Hematopoietic multipotent progenitor cell treated with erythropoietin and hydrocortisone succinate and interleukin-3 and kit ligand, for 17 days (in vitro differentiated cells): Measurements from ENCODE around the gene PTPRN2.

Source experiments
- DNase-seq: peaks from one replicate; pipeline ENCODE4 v3.0.0-alpha.2; 2015; ENCODE audit warnings: low spot score

The PTPRN2 gene

GRCh38 chr7:157974678-157975230 is 612.9 kb downstream of the PTPRN2 start:
- DNase-seq: no peak

- no peak for DNase-seq
These were observed 613.5 kb downstream of the PTPRN2 start for GRCh38 chr7:157973971-157974677.

DNA sequence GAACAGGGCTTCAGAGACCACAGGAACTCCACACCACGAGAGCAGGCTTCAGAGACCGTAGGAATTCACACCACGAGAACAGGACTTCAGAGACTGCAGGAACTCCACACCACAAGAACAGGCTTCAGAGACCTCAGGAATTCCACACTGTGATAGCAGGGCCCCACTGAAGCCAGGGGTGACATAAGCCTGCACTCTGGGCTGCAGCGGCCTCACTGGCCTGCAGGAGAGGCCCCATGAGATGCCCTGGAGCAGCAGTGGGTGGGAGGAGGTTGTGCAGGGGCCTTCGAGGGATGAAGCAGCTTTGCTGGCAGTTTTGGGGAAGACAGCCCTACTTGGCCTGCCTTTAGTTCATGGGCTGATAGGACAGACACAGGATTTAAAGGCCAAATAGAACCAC is 614.7 kb downstream of the PTPRN2 start:
- DNase-seq: no peak

GRCh38 chr7:157971501-157971900 is 616.1 kb downstream of the PTPRN2 start:
- no peak for DNase-seq

GRCh38 chr7:157970744-157971143 is 616.9 kb downstream of the PTPRN2 start:
- DNase-seq: no peak

DNA sequence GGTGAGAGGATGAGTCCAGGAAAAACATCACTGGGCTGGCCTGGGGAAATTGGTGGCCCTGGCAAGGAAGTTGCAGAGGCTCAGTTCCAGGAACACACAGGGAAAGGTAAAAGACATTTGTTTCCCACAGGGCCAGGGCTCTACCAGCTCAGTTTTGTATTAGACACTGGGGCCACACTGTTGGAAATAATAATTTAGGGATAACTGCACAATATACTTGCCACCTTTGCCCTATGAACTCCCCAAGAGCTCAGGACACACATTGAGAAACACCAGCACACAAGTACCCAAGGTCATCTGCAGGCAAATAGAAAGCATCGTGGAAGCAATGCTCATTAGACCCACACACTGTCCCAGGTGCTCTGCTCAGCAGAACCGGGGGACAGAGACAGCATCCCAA is 617.6 kb downstream of the PTPRN2 start:
- DNase-seq: no peak

- no peak for DNase-seq
These were observed 621.1 kb downstream of the PTPRN2 start for GRCh38 chr7:157966490-157966889.

DNA sequence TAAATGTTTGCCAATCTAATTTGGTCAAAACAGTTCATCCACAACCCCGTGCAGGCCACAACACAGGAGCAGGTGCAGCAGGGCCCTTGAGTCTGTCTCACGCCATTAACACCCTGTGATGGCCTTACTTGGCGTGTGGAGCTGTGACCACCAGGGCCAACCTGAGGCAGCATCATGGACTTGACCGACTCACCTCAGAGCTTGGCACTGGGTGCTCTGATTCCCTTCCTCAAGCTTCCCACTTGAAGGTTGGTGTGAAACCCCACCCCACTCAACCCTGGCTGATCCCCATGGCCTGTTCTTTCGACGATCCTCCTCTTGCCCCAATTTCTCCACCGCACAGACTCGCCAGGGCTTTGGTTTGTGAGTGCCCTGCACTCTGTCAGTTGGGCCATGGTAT is 623.1 kb downstream of the PTPRN2 start:
- no peak for DNase-seq

DNA sequence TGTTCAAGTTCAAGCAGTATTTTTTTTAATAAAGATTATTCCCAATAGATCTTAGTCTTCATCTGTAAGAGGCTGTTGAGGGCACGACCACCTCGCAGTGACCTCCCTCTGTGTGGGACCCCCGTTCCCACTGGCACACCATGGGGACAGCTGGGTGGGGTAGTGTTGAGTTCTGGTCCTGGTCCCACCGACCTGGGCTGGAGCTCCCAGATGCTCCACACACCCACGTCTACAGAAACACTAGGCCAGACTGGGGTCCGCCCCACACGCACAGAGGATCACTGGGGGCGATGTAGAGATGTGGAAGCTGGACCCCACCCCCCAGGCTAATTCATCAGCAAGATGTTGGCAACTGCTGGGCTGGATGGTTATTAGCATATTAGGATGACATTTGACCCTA is 623.6 kb downstream of the PTPRN2 start:
- no peak for DNase-seq

GRCh38 chr7:157963526-157963925 is 624.1 kb downstream of the PTPRN2 start:
- no peak for DNase-seq

- no peak for DNase-seq
These were observed 624.9 kb downstream of the PTPRN2 start for GRCh38 chr7:157962458-157963306.

- DNase-seq: no peak
These were observed 625.7 kb downstream of the PTPRN2 start for GRCh38 chr7:157961731-157962457.

GRCh38 chr7:157955348-157955999 is 632.1 kb downstream of the PTPRN2 start:
- no peak for DNase-seq

DNA sequence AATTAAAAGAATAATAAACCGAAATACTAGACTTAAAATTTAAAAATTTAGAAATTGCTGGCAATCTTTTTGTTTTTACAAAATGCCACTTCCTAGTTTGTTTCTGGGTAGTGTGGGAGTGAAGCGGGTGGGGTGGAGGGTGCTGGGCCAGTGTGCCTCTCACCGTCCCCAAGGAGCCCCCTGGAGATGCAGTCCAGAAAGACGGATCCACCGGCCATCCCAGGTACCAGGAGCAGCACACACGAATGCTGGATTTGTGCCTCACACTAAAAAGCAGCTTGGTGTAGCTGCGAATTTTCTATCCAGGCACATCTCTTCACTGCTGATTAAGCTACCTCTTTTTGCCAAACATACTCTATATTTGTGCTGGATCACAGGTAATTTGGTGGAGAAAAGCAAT is 632.7 kb downstream of the PTPRN2 start:
- DNase-seq: no peak

- no peak for DNase-seq
These were observed 634.6 kb downstream of the PTPRN2 start for GRCh38 chr7:157952841-157953645.

- DNase-seq: no peak
These were observed 635.5 kb downstream of the PTPRN2 start for GRCh38 chr7:157952050-157952667.

DNA sequence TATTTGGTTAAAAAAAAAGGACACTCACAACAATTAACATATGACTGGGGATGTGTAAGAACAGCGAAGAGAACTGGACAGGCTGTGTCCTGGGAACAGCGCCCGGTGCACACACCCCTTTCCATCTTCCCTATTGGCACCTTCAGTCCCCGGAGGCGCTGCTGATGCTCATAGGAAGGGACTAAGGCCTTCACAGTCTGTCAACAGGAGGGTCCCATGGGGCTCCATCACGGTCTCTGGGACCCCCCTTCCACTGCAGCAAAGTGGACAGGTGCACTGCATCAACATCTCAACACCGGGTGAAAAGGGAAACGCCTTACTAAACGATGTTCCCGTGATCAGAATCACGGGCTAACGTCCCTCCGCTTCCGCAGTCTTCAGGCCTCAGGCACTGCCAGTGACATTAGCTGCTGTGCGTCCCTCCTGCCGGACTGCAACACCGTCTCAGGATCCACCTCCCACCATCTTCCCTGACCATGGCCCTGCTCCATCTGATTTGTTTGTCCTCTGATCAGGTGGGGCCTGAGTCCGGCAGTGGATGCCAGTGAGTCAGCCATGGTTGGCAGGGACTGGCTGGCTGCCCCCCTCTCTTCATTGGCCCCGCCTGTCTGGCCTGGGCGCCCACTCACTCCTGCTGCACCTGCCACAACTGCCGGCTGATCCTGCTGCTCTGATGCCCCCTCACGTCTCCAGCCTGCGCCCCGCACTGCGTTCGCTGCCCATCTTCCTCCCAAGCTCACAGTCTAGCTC is 636.1 kb downstream of the PTPRN2 start:
- no peak for DNase-seq

- DNase-seq: no peak
These were observed 637.9 kb downstream of the PTPRN2 start for GRCh38 chr7:157949711-157950110.

GRCh38 chr7:157947504-157947903 is 640.1 kb downstream of the PTPRN2 start:
- DNase-seq: no peak
